HG03139 (cell line): ENCODE data around the gene CIAO3.

Experiments used
- ATAC-seq: cut with Tn5 transposase; IDR thresholded peaks from one replicate; pipeline ENCODE4 v1.9.1; 2021; ENCODE audit not compliant: unreplicated experiment

CIAO3 gene

DNA sequence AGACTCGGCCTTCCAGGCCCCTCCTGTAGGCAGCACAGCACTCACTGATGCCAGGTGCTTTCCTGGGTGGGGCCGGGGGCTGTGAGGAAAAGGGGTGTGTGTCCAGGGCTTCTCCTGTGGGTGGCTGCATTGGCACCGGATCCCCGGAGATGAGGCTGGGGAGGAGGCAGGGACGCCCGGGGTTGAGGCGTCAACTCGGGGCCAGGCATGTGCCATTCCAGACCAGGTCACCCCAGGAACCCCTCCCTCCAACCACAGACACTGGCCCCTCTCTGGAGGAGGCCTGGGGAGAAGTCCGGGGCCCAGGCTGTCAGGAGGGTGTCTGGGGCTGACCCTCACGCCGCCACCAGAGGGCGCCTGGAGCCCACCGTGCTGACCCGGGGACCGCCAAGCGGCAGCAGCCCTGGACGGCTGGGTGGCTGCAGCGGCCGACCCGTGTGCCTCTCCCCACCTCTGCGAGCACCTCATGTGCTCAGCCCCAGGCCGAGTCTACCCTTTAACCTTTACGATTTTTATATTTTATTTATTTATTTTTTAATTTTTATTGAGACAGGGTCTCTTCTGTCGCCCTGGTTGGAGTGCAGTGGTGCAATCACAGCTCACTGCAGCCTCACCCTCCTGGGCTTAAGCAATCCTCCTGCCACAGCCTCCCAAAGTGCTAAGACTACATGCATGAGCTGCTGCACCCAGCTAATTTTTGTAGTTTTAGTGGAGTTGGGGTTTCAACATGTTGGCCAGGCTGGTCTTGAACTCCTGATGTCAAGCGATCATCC is 29.1 kb downstream of the CIAO3 start:
- no peak for ATAC-seq

DNA sequence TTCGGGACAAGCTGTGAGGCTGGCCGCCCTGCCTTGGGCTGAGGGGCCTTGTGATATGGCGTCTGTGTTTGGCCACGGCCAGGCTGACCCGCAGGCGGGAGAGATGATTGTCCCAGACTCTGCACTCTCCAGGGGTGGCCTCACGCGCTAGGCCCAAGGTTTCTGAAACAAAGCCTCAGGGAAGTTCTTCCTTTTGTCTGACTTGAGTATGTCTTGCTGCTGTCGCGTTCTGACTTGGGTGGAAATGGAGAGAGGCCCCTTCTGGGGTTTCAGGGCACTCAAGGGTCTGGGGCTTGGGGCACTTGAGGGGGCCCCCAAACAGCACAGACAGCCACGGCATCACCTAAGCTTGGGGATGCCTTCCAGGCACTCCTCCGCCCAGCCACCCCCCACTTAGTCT is 29.7 kb downstream of the CIAO3 start:
- ATAC-seq, result no peak

DNA sequence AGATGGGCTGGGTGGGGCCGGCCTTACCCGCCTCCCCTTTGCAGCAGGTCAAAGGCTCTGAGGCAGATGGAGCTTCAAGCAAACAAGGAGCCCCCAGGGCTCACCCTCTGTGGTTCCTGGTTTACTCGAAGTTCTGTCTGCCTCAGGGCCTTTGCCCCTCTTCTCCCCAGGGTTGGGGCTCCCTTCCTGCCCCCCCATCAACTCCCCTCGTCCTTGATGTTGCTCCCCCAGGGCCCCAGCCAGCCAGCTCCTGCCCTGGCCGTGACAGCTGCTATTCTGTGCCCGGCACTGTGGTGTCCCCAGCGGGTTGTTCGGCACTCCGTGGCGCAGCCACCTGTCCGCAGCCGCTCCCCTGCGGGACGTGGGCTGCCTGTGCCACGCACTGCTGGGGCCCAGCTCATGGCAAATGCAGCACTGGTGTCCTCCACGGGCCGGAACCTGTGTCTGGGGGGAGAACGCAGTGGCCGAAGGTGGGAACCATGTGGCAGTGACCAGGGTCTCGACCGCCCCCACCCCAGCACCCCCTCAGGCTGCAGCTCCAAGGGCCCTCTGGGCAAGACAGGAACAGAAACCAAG is 30.2 kb downstream of the CIAO3 start:
- ATAC-seq, result no peak

GRCh38 chr16:709566-710499 is 31.0 kb downstream of the CIAO3 start:
- ATAC-seq, result no peak

GRCh38 chr16:708959-709358 is 31.8 kb downstream of the CIAO3 start:
- no peak for ATAC-seq

GRCh38 chr16:708019-708418 is 32.8 kb downstream of the CIAO3 start:
- no peak for ATAC-seq

DNA sequence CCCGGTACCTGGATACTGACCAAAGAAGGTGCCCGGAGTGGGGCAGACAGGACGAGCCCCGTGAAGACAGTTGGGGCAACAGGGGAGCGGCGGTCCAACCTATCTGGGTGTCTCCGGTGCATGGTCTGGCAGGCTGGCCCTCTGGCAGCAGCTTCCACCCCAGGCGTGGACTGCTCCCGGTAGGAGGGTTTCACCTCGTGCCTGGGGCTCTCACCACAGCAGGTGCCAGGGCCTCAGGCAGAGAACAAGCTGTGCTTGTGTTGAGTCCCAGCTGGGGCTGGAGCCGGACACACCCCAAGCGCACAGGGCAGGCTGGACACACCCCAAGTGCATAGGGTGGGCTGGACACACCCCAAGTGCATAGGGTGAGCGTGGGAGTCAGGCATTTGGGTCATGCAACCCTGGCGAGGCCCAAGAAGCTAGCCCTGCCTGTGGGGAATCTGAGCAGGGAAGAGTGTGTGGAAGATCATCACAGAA is 33.7 kb downstream of the CIAO3 start:
- no peak for ATAC-seq

GRCh38 chr16:706189-707061 is 34.4 kb downstream of the CIAO3 start:
- ATAC-seq, result no peak

DNA sequence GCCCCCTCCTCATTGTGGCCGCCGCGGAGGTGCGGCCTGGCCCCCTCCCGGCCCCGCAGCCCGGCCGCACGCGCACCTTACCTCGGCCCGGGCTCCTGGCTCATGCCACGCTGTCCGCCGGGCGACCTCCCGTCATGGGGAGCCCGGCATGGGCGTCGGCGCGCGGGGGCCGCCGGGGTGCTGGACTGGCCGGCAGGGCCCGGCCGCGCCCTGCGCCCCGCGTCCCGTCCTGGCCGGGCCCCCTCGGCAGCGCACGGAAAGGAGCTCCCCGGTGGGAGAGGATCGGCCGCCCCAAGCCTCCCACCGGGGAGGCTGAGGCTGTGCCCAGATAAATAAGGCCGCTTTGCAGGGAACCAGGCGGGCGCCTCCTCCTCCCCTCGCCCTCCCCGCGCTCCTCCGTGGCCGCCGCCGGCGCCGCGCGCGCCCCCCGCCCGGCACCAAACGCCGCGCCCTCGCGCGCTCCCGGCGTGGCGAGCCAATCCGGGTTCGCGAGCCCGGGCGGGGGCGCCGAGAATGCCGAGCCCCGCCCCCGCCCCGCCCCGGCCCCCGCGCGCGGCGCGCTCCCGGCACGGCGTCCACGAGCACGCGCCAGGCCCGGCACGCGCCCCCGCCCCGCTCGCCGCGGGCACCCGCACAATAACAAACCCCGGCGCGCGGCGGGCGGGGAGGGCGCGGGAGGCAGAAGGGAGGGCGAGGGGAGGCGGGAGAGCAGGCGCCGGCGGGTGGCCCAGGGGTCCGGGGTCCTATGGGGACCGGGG is 35.2 kb downstream of the CIAO3 start, which contains the start of gene FBXL16:
FBXL16 (minus strand) TSS at position 371 of the 758 bp plus-strand sequence. CDS start 8,396 bp downstream, outside the sequence.
- ATAC-seq, result no peak

- ATAC-seq, result no peak
Measured at GRCh38 chr16:704552-705380, 36.0 kb downstream of the CIAO3 start.

DNA sequence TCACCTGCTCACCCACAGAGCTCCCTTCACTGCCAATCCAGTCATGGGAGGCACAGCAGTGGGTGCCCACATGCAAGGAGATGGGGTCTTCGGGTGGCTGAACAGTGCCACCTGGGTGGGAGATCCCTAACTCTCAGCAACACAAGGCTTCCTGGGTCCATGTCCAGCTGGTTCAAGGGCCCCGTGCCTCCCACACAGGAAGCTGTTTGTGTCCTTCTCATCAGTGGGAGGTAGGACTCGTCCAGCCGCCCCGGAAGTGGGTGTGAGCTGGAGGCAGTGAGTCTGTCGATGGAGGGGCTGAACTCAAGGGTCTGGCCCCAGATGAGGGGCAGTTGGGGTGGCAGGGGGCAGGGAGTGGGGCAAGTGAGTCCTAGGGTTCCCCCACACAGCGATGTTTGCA is 36.8 kb downstream of the CIAO3 start:
- ATAC-seq, result no peak

GRCh38 chr16:703406-703805 is 37.4 kb downstream of the CIAO3 start:
- no peak for ATAC-seq

- no peak for ATAC-seq
Measured at GRCh38 chr16:702341-702740, 38.5 kb downstream of the CIAO3 start.

GRCh38 chr16:700684-701584 is 39.9 kb downstream of the CIAO3 start:
- ATAC-seq, result no peak

- no peak for ATAC-seq
Measured at GRCh38 chr16:698911-699671, 41.7 kb downstream of the CIAO3 start.

DNA sequence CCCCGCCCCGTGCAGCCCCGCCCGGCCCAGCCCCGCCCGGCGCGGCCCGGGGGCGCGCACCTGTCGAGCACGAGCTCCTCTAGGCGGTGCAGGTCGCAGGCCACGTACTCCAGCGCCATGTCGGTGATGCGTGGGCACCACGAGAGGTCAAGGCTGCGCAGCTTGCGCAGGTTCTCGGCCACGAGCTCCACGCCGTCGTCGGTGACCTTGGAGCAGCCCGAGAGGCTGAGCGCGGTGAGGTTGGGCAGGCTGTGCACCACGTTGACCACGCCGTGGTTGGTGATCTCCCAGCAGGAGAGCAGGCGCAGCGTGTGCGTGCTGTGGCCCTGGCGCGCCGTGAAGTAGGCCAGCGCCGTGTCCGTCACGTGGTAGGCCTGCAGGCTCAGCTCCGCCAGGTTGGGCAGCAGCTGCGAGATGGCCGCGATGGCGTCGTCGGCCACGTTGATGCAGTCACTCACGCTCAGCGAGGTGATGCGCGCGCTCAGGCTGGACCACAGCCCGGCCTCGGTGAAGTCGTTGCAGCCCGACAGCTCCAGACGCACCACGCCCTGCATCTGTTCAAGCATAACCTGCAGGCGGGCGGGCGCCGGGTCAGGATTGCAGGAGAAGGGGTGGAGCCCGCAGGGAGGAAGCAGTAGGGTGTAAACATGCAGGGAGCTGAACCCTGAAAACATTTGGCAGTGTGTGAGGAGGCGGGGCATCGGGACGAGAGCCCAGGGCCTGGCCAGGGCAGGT is 45.3 kb downstream of the CIAO3 start:
- ATAC-seq, result no peak
